Small intestine (tissue), 7 donors: Measurements from ENCODE around the gene CLASRP. TPM values are rescaled to one million over a fixed set of nuclear protein-coding genes. Genes with fewer than 3 reads are reported as not detected.
A peak's percentile ranks its signal among the peaks of the same experiment; 100 is the strongest.

Source experiments
- DNase-seq, 2 donors: peaks; one replicate each; pipeline versions ENCODE4 v3.0.0 to v3.0.0-alpha.2; 2013
- FAIRE-seq: peaks from 2 replicates; lab custom pipeline; 2012; peaks lifted over from hg19 to GRCh38; lab: Jason Lieb, UNC
- H3K27ac ChIP-seq, 3 donors: one replicate each; pipeline ENCODE4 v1.5.1; 2013; ENCODE audit warnings: low read length in 2 of 3, mild to moderate bottlenecking in 2 of 3, control low read depth in 1 of 3, inconsistent platforms in 1 of 3, low read depth in 1 of 3, moderate library complexity in 1 of 3
- H3K27me3 ChIP-seq, 3 donors: one replicate each; pipeline ENCODE4 v1.6.1; 2013; ENCODE audit warnings: low read length in 3 of 3, inconsistent platforms in 1 of 3; ENCODE audit not compliant: control insufficient read depth in 3 of 3, insufficient read depth in 3 of 3
- H3K36me3 ChIP-seq, 3 donors: one replicate each; pipeline ENCODE4 v1.6.1; 2013; ENCODE audit warnings: low read length in 3 of 3, inconsistent platforms in 1 of 3, low read depth in 1 of 3, mild to moderate bottlenecking in 1 of 3, moderate library complexity in 1 of 3; ENCODE audit not compliant: control insufficient read depth in 3 of 3, insufficient read depth in 2 of 3
- H3K4me1 ChIP-seq, 3 donors: one replicate each; pipeline ENCODE4 v1.6.1; 2013; ENCODE audit warnings: low read length in 2 of 3, inconsistent platforms in 1 of 3, low read depth in 1 of 3, mild to moderate bottlenecking in 1 of 3, moderate library complexity in 1 of 3; ENCODE audit not compliant: control insufficient read depth in 3 of 3, insufficient read depth in 2 of 3
- H3K4me3 ChIP-seq, 3 donors: one replicate each; pipeline ENCODE4 v1.5.1; 2013; ENCODE audit warnings: low read length in 3 of 3, control low read depth in 1 of 3, inconsistent platforms in 1 of 3, low read depth in 1 of 3, mild to moderate bottlenecking in 1 of 3, moderate library complexity in 1 of 3
- H3K9me3 ChIP-seq, 2 donors: one replicate each; pipeline ENCODE4 v1.6.1; 2013; ENCODE audit warnings: low read depth in 1 of 2, low read length in 1 of 2; ENCODE audit not compliant: control insufficient read depth in 2 of 2, insufficient read depth in 1 of 2
- WGBS, 3 donors: extraction: QIAGEN DNeasy Blood & Tissue Kit; methylation state at CpG; one replicate each; pipeline ENCODE4 v1.1.7; 2013; 5-methylcytosine and 5-hydroxymethylcytosine counted together
- polyA plus RNA-seq, 4 donors: library from polyadenylated mRNA; stranded (reverse) in 3 of 4; unstranded in 1 of 4; fragments of 200-250 nt in 3 of 4; fragments of 120-200 nt in 1 of 4; gene quantifications; one replicate each; pipeline versions ENCODE4 v1.2.1 to v1.2.3, GENCODE V29; 2013
- donor health status: healthy with polysubstance abuse.
- donor health status: control.
- donor health status: control.
- donor health status: Bipolar disorder and iron deficiency.
- donor health status: healthy.

The CLASRP gene
- polyA plus RNA-seq, 4 donors = 55.3 to 117 (median 80.4) TPM

- WGBS, 3 donors = 97 to 98% (median 97%) methylated on average over 26 to 42 of the region's 42 CpGs
These were observed 26.9 kb upstream of the CLASRP start for GRCh38 chr19:45011959-45012358.

GRCh38 chr19:45016388-45017314 lies 22.2 kb upstream of the CLASRP start:
- no peak for FAIRE-seq
- 44 to 58% (median 57%) methylated on average over 13 of the region's 13 CpGs for WGBS, 3 donors
- H3K36me3 ChIP-seq = peaks cover 0 to 29% (median 4%) of the 10 kb centered on the region in 3 donors

More at GRCh38 chr19:45011959-45012358, 26.9 kb upstream of the CLASRP start:
- no peak overlapping the region for H3K27ac ChIP-seq
- H3K36me3 ChIP-seq = peaks cover 3 to 29% (median 4%) of the 10 kb centered on the region in 3 donors
- no peaks in the 10 kb centered on the region for H3K27me3 ChIP-seq
- FAIRE-seq = no peak
- no peaks in the 10 kb centered on the region for H3K9me3 ChIP-seq
- no peak overlapping the region for H3K4me3 ChIP-seq
- peaks cover 0 to 24% (median 5%) of the 10 kb centered on the region in 3 donors for H3K4me1 ChIP-seq
- no peak for DNase-seq

GRCh38 chr19:45019187-45019586 lies 19.7 kb upstream of the CLASRP start:
- WGBS, 3 donors = 77 to 87% (median 84%) methylated on average over 2 of the region's 2 CpGs
- Histone ChIP-seq H3K4me3 (no peak overlapping the region), H3K4me1 (peaks cover 0 to 6% (median 0%) of the 10 kb centered on the region in 3 donors), H3K36me3 (peaks cover 0 to 17% (median 5%) of the 10 kb centered on the region in 3 donors), H3K9me3 (no peaks in the 10 kb centered on the region), H3K27ac (no peak overlapping the region), H3K27me3 (no peaks in the 10 kb centered on the region)
- FAIRE-seq (no peak), DNase-seq (no peak)

More at GRCh38 chr19:45016388-45017314, 22.2 kb upstream of the CLASRP start:
- no peaks in the 10 kb centered on the region for H3K27me3 ChIP-seq
- H3K27ac ChIP-seq = peak overlapping the region in 2 of 3 donors; percentile 8 to 85
- no peak overlapping the region for H3K4me3 ChIP-seq
- no peaks in the 10 kb centered on the region for H3K9me3 ChIP-seq
- peak; percentile 63 to 78 for DNase-seq
- peaks cover 0 to 6% (median 0%) of the 10 kb centered on the region in 3 donors for H3K4me1 ChIP-seq

GRCh38 chr19:45020071-45020470 lies 18.8 kb upstream of the CLASRP start:
- 27 to 73% (median 36%) methylated on average over 3 of the region's 3 CpGs for WGBS, 3 donors
- peaks cover 0 to 19% (median 5%) of the 10 kb centered on the region in 3 donors for H3K36me3 ChIP-seq
- H3K27me3 ChIP-seq = no peaks in the 10 kb centered on the region
- DNase-seq = peak; percentile 69 to 81
- H3K4me1 ChIP-seq = peaks cover 0 to 6% (median 0%) of the 10 kb centered on the region in 3 donors
- peak overlapping the region in 1 of 3 donors; percentile 51 for H3K27ac ChIP-seq
- H3K9me3 ChIP-seq = no peaks in the 10 kb centered on the region
- no peak overlapping the region for H3K4me3 ChIP-seq
- FAIRE-seq = no peak

- DNase-seq = no peak
- no peak overlapping the region for H3K4me3 ChIP-seq
- no peak for FAIRE-seq
- peaks cover 0 to 6% (median 0%) of the 10 kb centered on the region in 3 donors for H3K4me1 ChIP-seq
- no peaks in the 10 kb centered on the region for H3K9me3 ChIP-seq
- H3K27ac ChIP-seq = no peak overlapping the region
- 83 to 88% (median 87%) methylated on average over 14 of the region's 14 CpGs for WGBS, 3 donors
- H3K27me3 ChIP-seq = no peaks in the 10 kb centered on the region
- H3K36me3 ChIP-seq = peaks cover 0 to 20% (median 5%) of the 10 kb centered on the region in 3 donors
These were observed 16.9 kb upstream of the CLASRP start for GRCh38 chr19:45021971-45022370.

GRCh38 chr19:45023048-45023447 lies 15.8 kb upstream of the CLASRP start:
- Histone ChIP-seq H3K27ac (no peak overlapping the region), H3K27me3 (no peaks in the 10 kb centered on the region), H3K4me1 (peaks cover 0 to 6% (median 0%) of the 10 kb centered on the region in 3 donors), H3K36me3 (peaks cover 2 to 24% (median 5%) of the 10 kb centered on the region in 3 donors), H3K4me3 (no peak overlapping the region), H3K9me3 (no peaks in the 10 kb centered on the region)
- no peak for DNase-seq
- no peak for FAIRE-seq
- 85 to 92% (median 88%) methylated on average over 4 of the region's 4 CpGs for WGBS, 3 donors

- Histone ChIP-seq H3K27me3 (no peaks in the 10 kb centered on the region), H3K27ac (no peak overlapping the region), H3K36me3 (peaks cover 6 to 35% (median 11%) of the 10 kb centered on the region in 3 donors), H3K4me3 (no peak overlapping the region), H3K9me3 (no peaks in the 10 kb centered on the region), H3K4me1 (peaks cover 0 to under 1% (median 0%) of the 10 kb centered on the region in 3 donors)
- no peak for DNase-seq
- WGBS, 3 donors = 93 to 95% (median 94%) methylated on average over 9 of the region's 9 CpGs
- no peak for FAIRE-seq
These were observed 13.6 kb upstream of the CLASRP start for GRCh38 chr19:45025264-45025663.

- Histone ChIP-seq H3K36me3 (peaks cover 10 to 35% (median 12%) of the 10 kb centered on the region in 3 donors), H3K9me3 (no peaks in the 10 kb centered on the region), H3K27me3 (no peaks in the 10 kb centered on the region), H3K4me3 (no peak overlapping the region), H3K4me1 (no peaks in the 10 kb centered on the region), H3K27ac (no peak overlapping the region)
- FAIRE-seq (no peak), DNase-seq (no peak)
- WGBS, 3 donors = 95 to 98% (median 95%) methylated on average over 2 of the region's 2 CpGs
These were observed 11.5 kb upstream of the CLASRP start for GRCh38 chr19:45027371-45027770.
